Mesodermal cell (in vitro differentiated cells): Measurements from ENCODE around the gene ABCF2.

ENCODE experiments used
- H3K27ac ChIP-seq: 2 replicates; pipeline ENCODE4 v1.7.0; 2013; ENCODE audit warnings: mild to moderate bottlenecking, low read depth, low read length, moderate library complexity; ENCODE audit not compliant: severe bottlenecking
- H3K36me3 ChIP-seq: 2 replicates; pipeline ENCODE4 v1.7.1; 2013; ENCODE audit warnings: mild to moderate bottlenecking, low read length, moderate library complexity; ENCODE audit not compliant: control insufficient read depth, insufficient read depth
- H3K4me1 ChIP-seq: one replicate; pipeline ENCODE4 v1.7.1; 2013; ENCODE audit warnings: mild to moderate bottlenecking, low read length; ENCODE audit not compliant: insufficient read depth, control insufficient read depth, poor library complexity, severe bottlenecking
- H3K4me3 ChIP-seq: 2 replicates; pipeline ENCODE4 v1.7.0; 2013; ENCODE audit warnings: low read length, control low read depth, mild to moderate bottlenecking; ENCODE audit not compliant: insufficient read depth, poor library complexity, severe bottlenecking; ENCODE audit errors: extremely low read depth
- H3K9me3 ChIP-seq: 2 replicates; pipeline ENCODE4 v1.7.1; 2013; ENCODE audit warnings: mild to moderate bottlenecking, low read length, moderate library complexity; ENCODE audit not compliant: control insufficient read depth
- WGBS, 2 experiments: methylation state at CpG; one replicate each; pipeline ENCODE4 v1.1.5; 2013; ENCODE audit warnings: missing lambda C conversion rate in 2 of 2; ENCODE audit not compliant: insufficient coverage in 2 of 2; 5-methylcytosine and 5-hydroxymethylcytosine counted together

ABCF2 gene

DNA sequence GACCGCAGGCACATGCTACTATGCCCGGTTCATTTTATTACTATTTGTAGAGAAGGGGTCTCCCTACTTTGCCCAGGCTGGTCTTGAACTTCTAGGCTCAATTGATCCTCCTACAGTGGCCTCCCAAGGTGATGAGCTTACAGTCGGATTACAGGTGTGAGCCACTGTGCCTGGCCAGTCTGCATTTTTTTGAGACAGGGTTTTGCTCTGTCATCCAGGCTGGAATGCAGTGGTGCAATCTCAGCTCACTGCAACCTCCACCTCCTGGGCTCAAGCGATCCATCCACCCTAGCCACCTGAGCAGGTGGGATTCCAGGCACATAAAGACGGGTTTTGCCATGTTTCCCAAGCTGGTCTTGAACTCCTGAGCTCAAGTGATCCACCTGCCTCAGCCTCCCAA is 14.4 kb downstream of the ABCF2 start:
- Histone ChIP-seq H3K27ac (no peak overlapping the region), H3K9me3 (no peaks in the 10 kb centered on the region), H3K4me1 (no peaks in the 10 kb centered on the region), H3K4me3 (no peak overlapping the region), H3K36me3 (peaks cover 51% of the 10 kb centered on the region)
- 80 to 90% methylated on average over 5 of the region's 5 CpGs for WGBS, 2 experiments

DNA sequence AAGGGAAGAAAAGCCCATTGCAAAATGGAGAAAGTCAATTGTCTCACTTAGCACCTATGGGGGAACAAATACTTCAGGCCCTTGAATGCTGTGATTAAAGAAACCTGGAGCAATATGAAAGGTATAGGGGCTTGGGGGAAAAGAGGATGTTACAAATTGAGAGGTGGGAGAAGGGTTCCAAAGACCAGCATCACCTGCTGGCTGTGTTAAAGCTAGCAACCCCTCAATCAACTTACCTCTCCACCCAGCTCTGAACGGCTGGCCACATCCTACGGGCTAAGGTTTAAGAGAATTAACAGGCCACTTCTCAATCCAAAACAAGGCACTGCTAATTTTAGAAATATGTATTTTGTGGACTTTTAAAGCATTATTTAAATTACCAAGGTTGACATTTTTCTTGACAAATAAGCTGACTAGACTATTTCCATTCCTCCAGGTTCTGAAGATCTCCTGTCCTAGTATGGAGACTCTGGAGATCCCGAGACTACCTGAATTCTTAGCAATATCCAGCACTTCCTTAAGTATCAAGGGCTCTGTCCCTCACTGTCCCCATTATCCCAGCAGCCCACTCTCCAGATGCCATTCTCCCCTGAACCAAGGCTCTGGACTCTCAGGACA is 15.7 kb downstream of the ABCF2 start:
- H3K9me3 ChIP-seq = no peaks in the 10 kb centered on the region
- no peak overlapping the region for H3K27ac ChIP-seq
- peaks cover 38% of the 10 kb centered on the region for H3K36me3 ChIP-seq
- no peaks in the 10 kb centered on the region for H3K4me1 ChIP-seq
- WGBS, 2 experiments = 83 to 100% methylated on average over 1 of the region's 3 CpGs
- no peak overlapping the region for H3K4me3 ChIP-seq

DNA sequence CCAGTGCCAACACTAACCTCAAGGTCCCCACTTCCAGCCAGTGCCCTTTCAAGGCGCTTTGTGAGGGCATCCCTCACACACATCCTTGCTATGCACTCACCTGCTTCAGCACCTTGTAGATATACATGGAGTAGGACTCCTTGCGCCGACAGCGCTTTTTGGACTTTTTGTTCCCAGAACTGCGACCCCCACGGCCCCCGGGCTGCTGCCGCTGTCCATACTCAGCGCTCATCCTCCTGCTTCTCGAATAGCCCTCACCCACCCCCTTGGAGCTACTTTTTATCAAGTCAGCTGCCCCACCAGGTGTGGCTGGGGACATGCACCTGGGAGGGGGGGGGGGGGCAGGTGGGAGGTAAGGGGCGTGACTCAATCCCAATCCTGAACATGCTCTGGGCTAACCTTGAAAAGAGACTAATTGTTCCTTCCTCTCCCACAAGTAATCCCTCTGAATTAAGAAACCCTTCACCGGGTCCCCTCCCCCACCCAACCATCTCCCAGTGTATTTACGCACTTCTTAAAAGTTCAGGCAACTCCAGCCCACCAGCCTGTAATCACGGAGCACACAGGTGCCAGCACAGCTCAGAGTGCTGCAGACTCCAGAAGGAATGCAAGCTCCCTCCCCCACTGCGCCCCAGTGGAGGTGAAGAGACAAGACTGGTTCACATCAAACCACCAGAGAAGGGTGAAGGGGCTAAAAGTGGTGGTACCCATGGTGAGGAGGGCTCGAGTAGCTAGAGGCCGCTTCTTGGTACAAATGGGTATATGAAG is 16.7 kb downstream of the ABCF2 start, which contains the start of gene H2BK1:
Gene H2BK1 (minus strand): TSS at position 402 of the 768 bp plus-strand sequence. CDS start 170 bp downstream, at position 232.
- no peak within 1 kb of the TSS for H3K27ac ChIP-seq
- no peak within 1 kb of the TSS for H3K4me3 ChIP-seq

DNA sequence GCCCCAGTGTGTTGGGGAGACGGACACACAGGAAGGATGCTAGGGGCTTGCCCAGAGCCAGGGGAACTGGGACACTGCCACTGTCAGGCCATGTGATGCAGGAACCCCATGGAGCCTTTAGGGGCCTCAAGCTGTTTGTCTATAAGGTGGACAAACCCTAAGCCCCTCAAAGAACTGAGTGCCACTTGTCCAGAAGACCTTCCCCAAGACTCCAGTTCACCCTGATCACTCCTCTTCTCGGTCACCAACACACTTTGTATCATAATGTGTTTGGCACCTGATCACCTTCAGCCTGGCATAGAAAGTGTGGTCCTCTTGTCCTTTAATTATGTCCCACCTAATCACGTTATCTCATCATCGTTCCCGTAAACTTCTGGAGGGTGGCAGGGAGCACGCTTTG is 17.4 kb downstream of the ABCF2 start:
- H3K9me3 ChIP-seq = no peaks in the 10 kb centered on the region
- H3K36me3 ChIP-seq = peaks cover 21% of the 10 kb centered on the region
- H3K4me1 ChIP-seq = no peaks in the 10 kb centered on the region
- no peak overlapping the region for H3K27ac ChIP-seq
- WGBS, 2 experiments = 91 to 94% methylated on average over 6 of the region's 6 CpGs
- H3K4me3 ChIP-seq = no peak overlapping the region

More for the DNA sequence above, 16.7 kb downstream of the ABCF2 start, which contains the start of gene H2BK1:
- WGBS, 2 experiments = 80 to 100% methylated on average over 8 to 9 of the region's 17 CpGs
- Histone ChIP-seq H3K4me1 (no peaks in the 10 kb centered on the region), H3K9me3 (no peaks in the 10 kb centered on the region), H3K36me3 (peaks cover 28% of the 10 kb centered on the region)

DNA sequence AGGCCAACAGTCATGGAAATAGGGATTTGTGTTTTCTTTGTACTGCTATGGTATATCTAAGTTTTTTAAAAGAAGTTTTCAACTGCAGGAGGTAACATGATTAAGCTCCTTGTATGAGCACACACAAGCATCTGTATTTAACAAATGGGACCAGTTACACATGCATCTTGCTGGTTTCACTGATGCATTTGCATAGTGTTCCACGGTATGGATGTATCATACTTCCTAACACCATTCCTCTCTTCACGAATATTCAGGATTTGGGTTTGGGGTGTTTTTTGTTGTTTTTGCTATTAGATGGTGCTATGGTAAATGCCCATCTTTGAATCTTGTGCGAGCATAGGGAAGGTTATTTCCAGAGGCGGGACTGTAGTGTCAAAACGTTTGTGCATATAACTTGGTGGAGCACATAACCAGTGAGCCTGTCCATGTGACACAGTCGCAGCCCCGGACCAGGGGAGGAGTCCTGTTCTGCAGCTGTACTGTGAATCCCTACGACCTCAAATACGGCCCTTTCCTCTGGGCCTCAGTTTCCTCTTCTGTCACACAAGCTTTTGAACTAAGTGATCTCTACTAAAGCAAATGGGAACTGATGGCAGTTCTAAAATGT is 18.6 kb downstream of the ABCF2 start:
- peaks cover 10% of the 10 kb centered on the region for H3K36me3 ChIP-seq
- no peaks in the 10 kb centered on the region for H3K9me3 ChIP-seq
- H3K4me3 ChIP-seq = no peak overlapping the region
- no peaks in the 10 kb centered on the region for H3K4me1 ChIP-seq
- 80 to 87% methylated on average over 6 to 7 of the region's 9 CpGs for WGBS, 2 experiments
- no peak overlapping the region for H3K27ac ChIP-seq

DNA sequence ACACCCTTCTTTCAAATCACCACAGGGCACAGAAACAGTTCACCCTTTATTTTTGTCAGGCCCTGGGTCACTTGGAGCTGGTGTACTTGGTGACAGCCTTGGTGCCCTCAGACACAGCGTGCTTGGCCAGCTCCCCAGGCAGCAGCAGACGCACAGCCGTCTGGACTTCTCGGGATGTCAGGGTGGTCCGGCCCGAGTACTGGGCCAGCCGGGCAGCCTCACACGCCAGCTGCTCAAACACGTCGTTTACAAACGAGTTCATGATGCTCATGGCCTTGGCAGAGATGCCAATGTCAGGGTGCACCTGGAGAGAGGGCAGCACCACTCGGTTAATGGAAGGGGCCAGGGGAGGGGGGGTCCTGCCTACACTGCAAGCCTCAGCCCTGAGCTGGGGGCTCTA is 19.2 kb downstream of the ABCF2 start:
- Histone ChIP-seq H3K27ac (no peak overlapping the region), H3K4me1 (no peaks in the 10 kb centered on the region), H3K36me3 (peaks cover 8% of the 10 kb centered on the region), H3K9me3 (no peaks in the 10 kb centered on the region), H3K4me3 (no peak overlapping the region)
- WGBS, 2 experiments = 88 to 89% methylated on average over 12 of the region's 12 CpGs

DNA sequence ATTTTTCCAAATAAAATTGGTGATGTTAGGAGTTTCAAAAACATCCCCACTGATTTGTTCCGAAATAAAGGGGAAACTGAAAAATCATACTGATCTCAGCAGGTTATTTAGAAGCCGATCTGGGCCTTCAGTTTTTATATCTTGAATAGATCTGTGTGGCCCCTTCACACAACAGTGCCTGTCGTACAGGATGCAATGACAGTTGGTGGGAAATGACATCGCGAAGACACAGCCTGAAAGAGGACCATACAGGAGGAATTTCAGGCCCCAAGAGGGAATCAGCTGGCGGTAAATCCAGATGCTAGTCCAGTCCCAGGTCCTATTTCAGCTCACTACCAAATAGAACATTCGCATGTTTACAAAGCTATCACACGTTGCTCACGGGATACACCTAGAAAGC is 19.7 kb downstream of the ABCF2 start:
- H3K4me3 ChIP-seq = no peak overlapping the region

DNA sequence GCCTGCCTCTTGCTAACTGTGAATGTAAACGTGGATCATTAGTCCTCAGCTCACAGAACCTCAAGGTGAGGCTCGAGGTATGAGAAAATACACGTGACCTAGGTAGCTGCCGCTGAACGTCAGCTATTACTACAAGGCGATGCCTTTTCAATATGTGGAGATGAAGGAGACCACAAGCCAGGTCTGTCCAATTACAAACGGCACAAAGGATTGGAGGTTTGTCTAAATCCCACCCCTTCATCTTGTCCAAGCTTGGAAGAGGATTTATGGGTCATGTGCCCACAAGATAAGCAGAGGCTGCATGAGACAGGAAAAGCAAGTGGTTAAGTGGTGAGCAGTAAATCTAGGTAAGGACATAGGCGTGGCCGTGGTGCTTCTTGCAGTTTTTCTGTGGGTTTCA is 20.1 kb downstream of the ABCF2 start:
- no peak overlapping the region for H3K4me3 ChIP-seq
- H3K4me1 ChIP-seq = no peaks in the 10 kb centered on the region
- no peaks in the 10 kb centered on the region for H3K9me3 ChIP-seq
- H3K36me3 ChIP-seq = peaks cover under 1% of the 10 kb centered on the region
- 85 to 88% methylated on average over 6 to 8 of the region's 9 CpGs for WGBS, 2 experiments
- H3K27ac ChIP-seq = no peak overlapping the region

More for the DNA sequence above, 19.7 kb downstream of the ABCF2 start:
- WGBS, 2 experiments = 82 to 89% methylated on average over 7 of the region's 9 CpGs
- no peak overlapping the region for H3K27ac ChIP-seq
- H3K4me1 ChIP-seq = no peaks in the 10 kb centered on the region
- H3K9me3 ChIP-seq = no peaks in the 10 kb centered on the region
- H3K36me3 ChIP-seq = peaks cover 4% of the 10 kb centered on the region

DNA sequence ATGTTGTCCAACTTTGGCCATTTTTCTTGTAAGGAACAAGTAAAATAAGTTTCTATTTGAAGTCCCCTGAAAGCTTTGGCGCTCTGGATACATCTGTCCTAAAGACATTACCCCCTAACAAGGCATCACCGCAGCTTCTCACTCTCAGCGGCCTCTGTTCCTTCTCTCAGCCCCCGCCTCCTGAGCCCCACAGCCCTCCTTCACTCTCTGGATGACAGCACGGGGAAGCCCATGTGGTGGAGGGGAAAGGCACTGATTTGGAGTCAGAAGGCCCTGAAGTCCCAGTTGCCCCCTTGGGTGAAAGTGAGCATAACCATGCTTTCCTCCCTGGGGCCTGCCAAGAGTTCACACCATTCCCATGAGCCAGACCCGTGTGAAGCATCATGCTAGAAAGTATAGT is 21.3 kb downstream of the ABCF2 start:
- no peaks in the 10 kb centered on the region for H3K9me3 ChIP-seq
- WGBS, 2 experiments = 95 to 100% methylated on average over 2 to 4 of the region's 6 CpGs
- H3K4me1 ChIP-seq = no peaks in the 10 kb centered on the region
- no peaks in the 10 kb centered on the region for H3K36me3 ChIP-seq
- no peak overlapping the region for H3K4me3 ChIP-seq
- no peak overlapping the region for H3K27ac ChIP-seq

DNA sequence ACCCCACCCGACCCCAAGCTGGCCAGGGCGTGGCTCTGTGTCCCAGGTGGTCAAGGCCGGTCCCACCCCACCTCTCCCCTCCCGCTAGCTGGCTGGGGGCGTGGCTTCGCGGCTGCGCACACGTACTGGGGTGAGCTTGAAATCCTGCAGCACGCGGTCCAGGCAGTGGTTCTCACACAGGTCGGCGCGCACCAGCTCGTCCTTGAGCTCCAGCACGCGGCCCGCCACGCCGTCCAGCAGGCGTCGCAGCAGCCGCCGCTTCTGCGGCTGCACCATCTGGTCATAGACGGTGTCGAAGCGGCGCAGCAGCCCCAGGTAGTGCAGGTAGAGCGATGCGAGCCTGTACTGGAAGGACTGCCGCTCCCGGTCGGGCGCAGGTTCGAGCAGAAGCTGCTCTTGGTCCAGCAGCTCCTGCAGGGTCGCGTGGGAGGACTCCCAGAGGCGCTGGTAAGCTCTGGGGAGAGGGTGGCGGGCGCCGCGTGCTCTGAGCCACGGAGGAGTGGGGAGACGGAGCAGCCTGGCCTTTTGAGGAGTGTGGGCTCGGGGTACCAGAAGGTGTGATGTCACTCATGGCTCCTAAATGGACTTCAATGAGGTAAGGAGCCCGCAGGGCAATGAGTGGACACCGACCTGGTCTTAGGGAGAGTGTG is 22.5 kb downstream of the ABCF2 start:
- no peaks in the 10 kb centered on the region for H3K9me3 ChIP-seq
- no peak overlapping the region for H3K4me3 ChIP-seq
- no peak overlapping the region for H3K27ac ChIP-seq
- no peaks in the 10 kb centered on the region for H3K36me3 ChIP-seq
- peaks cover 4% of the 10 kb centered on the region for H3K4me1 ChIP-seq
- 91 to 92% methylated on average over 47 of the region's 48 CpGs for WGBS, 2 experiments
